HG03342 (cell line): ENCODE data around the gene NPPC.
"Not testable (repeated sequence)": the region's sequence is repeated elsewhere in the genome, so short reads cannot be mapped to it uniquely, and the experiment has no call there.

Source experiments
- ATAC-seq: cut with Tn5 transposase; IDR thresholded peaks from one replicate; pipeline ENCODE4 v1.9.1; 2021; ENCODE audit warnings: mild to moderate bottlenecking, moderate library complexity; ENCODE audit not compliant: unreplicated experiment

NPPC gene

DNA sequence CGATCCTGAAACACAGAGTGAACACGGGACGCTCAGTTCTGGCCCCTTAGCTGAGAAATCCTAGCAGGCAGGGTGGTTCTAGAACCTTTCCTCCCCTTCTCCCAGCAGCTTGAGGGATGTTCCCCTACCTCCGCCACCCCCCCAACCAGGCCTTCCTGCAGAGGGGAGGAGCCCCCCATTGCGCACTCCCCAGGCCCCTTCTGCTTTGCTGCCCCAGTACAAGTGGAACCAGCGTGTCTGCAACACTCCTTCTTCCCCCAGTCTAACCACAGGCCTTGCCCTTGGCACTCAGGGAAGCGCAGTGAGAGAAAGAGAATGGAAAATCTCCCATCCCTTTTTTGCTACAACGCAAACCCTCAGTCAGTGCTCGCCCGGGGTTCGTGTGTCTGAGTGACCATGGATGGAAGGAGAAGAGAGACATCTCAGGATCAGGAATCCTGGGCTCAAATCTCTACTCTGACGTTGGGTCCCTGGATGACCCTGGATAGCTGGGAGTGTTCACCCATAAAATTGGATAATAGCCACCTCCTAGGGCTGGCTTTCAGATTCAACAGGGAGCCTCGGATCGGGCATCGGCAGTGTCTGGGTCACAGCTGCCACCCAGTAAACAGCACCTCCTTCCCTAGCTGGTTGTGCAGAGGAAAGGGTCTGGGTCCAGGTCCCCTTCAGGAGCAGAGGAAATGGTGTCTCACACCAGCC, 3.7 kb downstream of the NPPC start:
- ATAC-seq = no peak

DNA sequence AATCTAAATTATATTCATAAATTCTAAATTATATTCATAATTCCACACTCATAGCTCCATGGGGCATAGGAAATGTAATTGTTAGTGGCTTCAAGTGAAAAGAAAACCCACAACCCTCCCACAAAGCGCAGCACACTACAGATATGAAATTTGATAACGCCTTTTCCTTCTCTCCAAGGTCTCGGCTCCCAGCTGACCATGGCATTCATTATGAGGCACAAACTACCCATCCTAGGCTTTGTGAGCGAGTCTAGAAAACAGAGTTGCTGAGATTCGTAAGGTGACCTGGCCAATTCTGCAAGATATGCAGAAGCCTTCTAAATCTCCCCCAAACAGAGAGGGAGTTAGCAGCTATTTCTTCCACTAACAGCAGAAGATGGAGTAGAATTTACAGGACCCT, 5.4 kb downstream of the NPPC start:
- no peak for ATAC-seq

DNA sequence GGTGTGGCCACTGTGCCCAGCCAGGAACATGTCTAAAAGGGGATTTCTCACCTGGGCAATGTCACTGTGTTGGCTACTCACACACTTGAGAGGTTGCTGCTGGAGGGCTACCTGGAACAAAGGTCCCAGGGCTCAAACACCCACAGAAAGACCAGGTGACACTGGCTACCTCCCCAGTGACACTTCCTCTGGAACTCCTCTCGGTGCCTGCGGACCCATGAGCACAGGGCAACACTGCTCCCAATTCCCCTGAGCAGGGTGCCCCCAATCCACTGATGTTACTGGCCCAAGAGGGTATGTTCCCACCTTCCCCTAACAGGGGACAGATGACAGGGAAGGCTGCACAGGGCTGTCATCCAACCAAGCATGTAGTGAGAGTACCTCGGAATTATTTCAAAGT, 5.8 kb downstream of the NPPC start:
- ATAC-seq = no peak

DNA sequence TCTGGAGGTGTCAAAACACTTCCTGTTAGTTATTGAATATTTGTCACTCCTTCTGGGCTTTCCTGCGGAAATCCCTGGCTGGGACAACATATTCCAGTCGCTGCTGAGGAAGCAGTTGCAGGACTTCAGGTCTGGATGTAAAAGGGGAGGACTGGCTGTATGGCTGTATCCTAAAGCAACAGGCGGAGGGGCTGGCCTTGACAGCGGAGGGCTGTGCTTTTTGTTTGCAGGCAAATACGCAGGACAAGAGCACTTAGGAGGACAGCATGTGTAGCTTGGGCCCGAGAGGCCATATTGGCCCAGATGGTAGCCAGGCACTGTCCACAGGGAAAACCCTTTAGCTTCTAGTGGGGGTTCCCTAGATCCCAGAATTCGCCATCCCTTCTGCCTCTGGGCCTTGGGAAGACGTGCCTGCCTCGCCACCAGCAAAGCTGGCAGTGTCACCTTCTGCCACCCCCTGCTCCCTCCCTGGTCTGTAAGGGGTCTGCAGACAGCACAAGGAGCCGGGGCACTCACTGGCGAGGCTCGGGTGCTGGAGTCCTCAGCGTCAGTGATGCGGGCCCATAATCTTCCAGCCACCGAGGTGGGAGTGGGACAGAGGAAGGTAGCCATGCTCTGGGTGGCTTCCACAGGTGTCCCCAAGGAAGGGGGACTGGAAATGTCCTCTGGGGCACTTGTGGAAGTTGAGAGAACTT, 6.7 kb downstream of the NPPC start:
- ATAC-seq = no peak

DNA sequence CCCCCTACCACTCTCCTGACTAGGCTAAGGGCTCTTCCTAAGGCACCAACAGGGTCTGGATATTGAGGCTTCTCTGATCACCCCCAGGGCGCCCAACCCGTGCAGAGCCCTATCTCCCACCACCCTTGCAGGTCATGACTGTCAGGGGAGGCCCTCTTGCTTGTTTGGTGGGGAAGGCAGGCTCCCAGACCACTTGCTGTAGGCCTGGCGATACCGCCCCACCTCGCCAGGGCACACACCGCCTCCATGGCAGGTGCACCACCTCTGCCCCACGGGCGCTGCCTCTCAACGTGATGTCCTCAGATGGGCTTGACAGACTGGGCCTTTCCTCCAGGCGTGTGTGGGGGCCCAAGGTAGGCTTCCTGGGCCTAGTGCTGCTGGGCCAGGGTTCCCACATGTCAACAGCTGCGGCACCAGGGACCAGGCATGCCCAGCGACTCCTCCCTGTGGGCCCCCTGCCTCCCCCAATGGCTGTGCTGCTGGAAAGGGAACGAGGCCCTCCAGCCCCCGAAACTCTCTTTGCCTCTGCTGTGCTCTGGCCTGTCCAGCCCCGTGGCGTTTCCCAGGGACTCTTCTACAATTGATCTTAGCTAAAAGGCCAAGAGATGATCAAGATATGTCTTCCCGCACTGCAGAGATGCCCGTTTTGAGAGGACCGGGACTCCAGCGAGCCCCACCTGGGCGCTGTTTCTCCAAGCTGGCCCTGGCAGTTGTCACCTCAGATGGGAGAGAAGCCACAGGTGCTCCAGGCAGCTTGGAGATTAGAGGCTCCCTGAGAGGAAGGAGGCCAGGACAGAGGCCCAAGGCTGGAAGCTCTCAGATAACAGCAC, 7.5 kb downstream of the NPPC start:
- no peak for ATAC-seq

DNA sequence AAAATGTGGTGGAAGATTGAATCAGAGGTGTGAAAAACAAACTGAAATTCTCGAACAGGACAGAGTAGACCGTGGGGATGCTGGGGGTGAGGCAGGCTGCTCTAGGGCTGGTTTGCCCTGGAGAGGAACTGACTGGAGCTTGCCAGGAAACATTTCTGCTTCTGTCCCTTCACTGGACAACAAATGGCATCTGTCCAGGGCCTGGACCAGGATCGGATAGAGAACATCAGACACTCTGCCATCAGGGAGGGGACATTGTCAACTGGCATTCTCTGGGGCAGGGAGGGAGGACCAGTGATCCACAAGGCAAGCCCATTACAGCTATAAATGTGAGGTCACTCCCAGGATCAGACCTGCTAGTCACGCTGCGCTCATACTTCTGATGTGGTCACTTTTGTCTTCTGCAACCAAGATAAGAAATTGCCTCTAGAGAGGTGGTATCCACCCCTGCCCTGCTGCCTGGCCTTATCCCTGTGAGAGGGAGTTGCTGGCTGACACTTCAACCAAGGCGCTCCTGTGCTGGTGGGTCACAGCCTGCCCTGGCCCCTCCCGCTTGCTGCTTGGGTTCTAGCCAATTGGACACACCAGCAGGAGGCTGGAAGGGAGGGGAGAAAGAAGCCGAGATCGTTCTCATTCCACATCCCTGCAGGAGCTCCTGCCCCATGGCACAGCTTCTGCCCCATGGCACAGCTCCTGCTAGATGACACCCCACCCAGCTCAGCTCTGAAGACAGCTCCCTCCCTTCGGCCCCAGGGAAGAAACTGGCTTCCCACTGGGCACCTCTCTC, 8.7 kb downstream of the NPPC start:
- no peak for ATAC-seq

DNA sequence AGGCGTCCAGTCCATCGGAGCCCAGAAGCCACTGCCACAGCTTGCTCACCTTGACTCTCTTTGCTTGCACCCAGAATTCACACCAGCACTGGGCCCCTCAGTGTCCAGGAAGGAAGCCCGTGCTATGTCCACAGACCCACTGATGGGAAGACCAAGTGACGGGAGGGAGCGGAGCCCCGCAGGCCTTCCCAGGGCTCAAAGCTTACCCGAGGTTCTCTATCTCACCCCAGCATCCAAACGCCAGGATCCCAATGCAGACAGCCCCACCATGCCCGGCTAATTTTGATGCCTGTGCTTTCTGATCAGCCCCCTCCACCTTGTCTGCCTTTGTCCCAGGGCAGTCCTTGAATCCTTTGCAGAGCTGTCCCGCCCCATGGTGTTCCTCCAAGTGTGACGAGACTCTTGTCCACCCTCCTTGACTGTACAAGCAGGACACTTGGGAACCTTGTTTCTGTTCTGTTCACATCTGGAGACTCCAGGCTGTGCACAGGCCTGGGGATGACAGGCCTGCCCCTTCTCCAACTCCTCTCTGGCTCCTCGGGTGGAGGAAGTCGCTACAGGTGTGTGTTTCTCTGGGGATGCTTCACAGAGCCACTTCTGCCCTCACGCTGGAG, 12.0 kb downstream of the NPPC start:
- no peak for ATAC-seq

DNA sequence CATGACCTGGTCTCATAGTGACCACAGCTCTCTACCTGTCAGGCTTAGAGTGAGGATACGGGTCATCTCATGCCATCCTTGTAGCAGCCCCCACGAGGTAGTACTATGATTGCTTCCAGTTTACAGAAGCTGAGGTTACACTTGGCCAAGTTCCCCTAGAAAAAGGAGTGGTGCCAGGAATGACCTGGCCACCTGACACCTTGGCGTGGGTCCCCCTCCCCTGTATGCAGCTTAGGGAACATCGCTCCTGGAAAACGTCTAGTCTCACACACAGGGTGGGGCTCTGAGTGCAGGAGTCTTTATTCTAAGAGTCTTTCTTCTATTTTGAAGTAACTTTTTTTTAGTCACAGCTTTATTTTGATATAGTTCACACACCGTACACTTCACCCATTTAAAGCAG, 14.8 kb downstream of the NPPC start:
- ATAC-seq = no peak

DNA sequence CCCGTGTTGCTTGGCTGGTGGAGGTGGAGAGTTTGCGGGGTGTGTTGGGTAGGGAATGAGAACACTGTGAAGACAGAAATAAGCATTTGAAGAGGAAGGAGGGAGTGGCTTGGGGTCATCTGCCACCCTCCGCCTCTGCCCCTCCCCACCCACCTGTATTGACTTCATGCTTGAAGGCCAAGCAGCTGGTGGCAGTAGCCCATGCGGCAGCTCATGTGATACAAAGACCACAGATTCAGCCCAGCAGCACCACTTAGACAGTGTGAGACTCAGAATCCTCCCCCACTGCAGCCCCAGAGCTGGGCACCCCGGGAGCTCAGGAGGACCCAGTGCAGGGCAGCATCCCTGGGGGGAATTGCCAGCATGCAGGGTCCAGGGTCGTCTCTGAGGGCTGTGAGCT, 15.4 kb downstream of the NPPC start:
- ATAC-seq = no peak

DNA sequence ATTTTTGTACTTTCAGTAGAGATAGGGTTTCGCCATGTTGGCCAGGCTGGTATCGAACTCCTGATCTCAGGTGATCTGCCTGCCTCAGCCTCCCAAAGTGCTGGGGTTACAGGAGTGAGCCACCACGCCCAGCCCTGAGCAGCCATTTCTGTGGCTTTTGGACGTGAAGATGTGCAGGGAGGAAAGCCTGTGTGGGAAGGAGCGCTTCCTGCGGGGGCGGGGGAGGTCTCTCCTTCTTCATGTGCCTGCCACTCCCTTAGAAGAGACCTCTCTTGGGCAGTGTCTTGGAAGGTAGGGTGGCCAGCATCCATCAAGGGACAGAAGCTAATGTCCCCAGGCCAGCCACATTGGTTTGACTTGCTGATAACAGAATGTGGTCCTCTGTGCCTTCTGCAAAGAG, 16.0 kb downstream of the NPPC start:
- not testable (repeated sequence) for ATAC-seq

DNA sequence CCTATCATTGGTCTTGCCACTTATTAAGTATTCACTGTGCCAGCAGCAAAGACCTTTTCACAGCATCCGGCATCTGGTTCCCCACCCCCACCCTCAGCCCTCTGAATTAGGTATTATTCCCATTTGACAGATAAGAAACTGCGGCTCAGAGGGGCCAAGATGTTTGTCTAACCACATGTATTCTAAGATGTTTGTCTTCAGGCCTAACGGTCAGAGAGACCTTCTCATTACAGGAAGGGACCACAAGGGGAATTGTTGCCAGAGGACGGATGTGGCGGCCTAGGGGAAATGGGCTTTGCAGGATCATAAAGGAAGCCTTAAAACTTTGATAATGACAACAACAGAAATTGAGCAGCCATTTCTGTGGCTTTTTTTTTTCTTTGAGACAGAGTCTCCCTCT, 16.6 kb downstream of the NPPC start:
- no peak for ATAC-seq

DNA sequence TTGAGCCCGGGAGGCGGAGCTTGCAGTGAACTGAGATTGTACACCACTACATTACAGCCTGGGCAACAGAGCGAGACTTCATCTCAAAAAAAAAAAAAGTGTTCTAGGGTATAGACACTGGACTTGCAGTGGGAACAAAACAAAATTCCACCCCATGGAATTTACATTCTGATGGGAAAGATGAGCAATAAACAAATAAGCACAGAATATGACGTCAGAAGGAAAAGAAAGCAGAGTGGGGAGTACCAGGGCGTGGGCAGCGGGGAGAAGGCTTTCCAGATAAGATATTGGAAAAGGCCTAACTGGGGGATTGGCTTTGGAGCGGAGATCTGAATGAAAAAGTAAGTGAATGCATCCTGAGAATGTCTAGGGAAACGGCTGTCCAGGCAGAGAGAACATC, 17.6 kb downstream of the NPPC start:
- no peak for ATAC-seq

DNA sequence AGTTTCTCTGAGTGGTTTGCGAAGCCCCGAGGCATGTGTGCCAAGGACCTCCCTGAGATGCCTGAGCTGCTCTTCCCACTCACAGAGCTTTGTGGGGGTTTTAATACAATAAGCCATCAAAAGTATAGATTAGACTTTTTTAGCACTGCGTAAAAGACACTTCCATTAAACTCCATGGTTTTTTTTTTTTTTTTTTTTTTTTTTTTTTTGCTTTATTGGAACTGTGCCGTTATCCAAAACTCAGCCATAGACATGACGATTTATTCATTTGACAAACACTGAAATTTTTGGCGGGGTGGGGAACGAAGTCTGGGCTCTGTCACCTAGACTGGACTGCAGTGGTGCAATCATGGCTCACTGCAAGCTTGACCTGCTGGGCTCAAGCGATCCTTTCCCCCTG, 18.4 kb downstream of the NPPC start:
- no peak for ATAC-seq

DNA sequence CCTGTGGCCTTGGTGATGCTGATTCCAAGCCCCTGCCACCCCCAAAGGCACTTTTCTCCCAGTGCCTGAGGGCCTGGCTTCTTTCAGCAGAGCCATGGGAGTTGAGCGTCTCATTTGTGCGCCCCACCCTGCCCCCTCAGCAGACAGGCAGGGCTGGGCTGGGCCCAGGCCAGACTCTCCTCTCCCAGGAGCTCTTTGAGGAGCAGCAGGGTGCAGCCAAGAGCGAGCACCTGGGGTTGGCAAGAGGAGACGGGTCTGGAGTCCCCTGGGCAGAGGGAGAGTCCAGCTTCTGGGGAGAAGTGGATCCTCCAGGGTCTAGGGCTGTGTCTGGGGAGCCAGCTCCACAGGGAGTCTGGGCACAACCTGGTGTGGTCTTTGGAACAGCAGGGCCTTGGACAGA, 21.2 kb downstream of the NPPC start:
- ATAC-seq = no peak

DNA sequence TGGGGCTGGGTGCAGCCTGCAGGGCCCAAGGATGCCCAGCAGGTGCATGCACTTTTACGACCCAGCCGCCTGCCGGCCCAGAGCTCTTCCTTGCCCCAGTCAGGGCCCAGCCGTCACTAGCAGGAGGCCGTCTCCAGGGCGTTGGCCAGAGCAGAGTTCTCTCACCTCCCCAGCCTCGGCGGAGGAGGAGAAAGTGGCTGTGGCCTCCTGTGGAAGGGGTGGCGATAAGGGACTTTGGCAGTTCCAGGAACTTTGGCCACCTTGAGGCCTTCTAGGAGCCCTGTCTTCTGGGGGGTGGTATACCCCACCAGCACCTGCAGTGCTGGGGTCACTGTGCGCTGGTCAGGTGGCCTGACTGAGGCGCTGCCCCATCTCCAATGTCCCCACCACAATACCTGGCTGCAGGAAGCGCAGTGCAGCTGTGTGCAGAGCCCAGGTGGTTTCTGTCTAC, 22.0 kb downstream of the NPPC start:
- no peak for ATAC-seq

DNA sequence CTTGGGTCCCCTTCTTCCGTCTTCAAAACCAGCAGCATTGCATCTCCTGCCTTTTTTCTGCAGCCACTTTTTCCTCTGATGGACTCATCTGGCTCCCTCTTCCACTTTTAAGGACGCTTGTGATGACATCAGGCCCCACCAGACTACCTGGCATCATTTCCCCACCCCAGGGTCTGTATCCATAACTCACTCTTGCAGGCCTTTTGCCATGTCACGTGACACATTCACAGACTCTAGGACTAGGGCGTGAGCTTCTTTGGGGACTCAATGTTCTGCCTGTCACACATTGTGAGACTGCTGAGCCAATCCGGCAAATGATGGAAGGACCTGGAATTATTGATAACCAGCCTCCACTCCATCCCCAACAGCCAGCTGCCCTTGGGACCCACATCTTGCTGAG, 23.6 kb downstream of the NPPC start:
- no peak for ATAC-seq

DNA sequence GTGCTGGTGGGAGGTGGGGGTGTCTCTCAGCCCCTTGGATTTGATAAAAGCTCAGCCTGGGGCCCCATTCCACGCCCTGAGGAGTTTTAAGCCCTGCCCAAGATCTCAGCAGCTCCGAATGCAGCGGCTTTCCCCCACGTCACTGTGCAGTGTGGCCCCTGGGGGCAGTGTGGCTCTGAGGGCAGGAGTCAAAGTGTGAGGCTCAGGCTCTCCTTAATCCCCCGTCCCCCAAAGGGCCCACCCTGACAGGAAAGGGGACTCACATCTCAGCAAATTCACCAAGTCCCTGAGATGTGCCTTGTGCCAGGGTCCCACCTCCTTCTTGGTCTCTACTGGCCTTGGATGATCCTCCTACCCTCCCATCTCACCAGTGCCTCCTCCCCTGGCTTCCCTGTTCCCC, 25.2 kb downstream of the NPPC start:
- ATAC-seq = no peak

DNA sequence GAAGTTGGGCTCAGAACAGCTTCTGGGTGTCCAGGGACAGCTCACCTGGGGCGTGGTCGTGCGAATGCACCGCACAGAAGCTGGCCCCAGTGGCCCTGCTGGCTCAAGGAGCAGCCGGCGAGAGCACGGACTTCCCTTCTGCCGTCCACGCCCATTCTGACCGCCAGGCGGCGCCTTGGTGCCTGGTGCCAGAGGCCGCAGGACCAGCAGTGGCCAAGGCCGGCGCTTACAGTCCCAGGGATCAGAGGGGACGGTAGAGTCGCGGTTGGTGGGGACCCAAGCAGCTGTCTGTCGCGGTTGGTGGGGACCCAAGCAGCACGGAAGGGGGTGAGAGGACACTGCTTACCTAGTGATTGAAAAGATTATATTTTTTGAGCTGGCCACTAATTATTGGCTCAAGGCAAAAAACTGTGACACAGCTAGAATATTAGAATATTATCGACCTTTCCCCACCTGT, 25.7 kb downstream of the NPPC start:
- peak; percentile 49 for ATAC-seq

DNA sequence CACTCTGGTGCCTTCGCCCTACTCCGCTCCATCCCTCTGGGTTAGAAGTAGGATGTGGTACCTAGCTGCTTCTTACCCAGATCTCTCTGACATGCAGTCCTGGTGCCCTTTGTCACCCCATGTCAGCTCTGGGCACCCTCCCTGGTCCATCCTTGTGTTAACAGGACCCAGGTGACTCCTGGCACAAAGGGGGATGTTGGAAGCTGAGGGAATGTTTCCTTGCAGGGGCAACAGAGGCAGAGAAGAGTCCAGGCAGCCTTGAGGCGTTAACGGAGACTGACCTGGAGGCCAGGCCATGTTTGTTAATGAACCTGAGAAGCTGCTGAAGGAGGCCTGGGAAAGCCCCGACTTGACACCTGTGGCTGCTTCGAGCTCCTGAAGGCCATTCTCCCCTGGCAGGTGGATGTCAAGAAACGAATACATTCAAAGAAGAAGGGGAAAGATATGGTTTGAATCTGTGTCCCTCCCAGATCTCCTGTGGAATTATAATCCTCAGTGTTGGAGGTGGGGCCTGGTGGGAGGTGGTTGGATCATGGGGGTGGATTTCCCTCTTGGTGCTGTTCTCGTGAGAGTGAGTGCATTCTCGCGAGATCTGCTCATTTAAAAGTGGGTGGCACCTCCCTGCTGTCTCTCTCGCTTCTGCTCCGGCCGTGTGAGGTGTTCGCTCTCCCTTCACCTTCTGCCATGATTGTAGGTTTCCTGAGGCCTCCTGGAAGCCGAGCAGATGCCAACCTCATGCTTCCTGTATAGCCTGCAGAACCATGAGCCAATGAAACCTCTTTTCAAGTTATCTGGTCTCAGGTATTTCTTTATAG, 31.4 kb downstream of the NPPC start:
- no peak for ATAC-seq

DNA sequence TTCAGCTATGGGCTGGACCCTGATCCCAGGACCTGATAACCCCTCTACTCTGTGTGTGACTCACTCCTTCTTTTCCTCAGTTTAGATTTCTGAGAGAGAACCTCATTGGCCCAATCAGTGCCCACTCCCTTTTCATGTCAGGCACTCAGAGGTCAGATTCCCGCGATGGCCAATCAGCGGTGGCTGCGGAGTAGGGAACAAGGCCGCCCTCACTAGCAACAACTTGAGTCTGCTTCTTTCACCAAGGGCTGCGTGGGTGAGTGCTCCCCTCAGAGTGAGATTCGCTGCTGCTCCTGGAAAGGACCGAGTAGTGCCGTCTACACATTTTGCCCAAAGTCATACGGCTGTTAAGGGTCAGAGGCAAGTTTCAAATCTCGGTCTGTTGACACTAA, 34.7 kb downstream of the NPPC start:
- no peak for ATAC-seq
